B cell (primary cell): ENCODE measurements around the gene KCNH5. TPM values are rescaled to one million over a fixed set of nuclear protein-coding genes. Genes with fewer than 3 reads are reported as not detected.

Experiments
- ATAC-seq: fragments of 200-7000 bp; cut with Tn5 transposase; one replicate; pipeline ENCODE4 v1.10.0; 2021; ENCODE audit warnings: low read depth, mild to moderate bottlenecking, moderate number of reproducible peaks, moderate library complexity
- CTCF ChIA-PET: fragments of 350-600 bp; sonication (Branson Sonifier 250); formaldehyde crosslinking; loops from one replicate; lab custom pipeline; 2021; ENCODE audit warnings: antibody characterized with exemption, inconsistent platforms; lab: Charles Lee
- POLR2A ChIA-PET: fragments of 350-600 bp; sonication (Branson Sonifier 250); formaldehyde crosslinking; loops from one replicate; lab custom pipeline; 2021; ENCODE audit warnings: antibody characterized with exemption; lab: Charles Lee
- DNase-seq: peaks from one replicate; pipeline ENCODE4 v3.0.0; 2013
- H2AFZ ChIP-seq: 2 replicates; pipeline ENCODE4 v1.6.1; 2012; ENCODE audit warnings: mild to moderate bottlenecking, low read depth, low read length; ENCODE audit not compliant: insufficient read depth, poor library complexity, severe bottlenecking
- H3K27ac ChIP-seq, 2 donors: 1 replicate in 1 of 2; 2 replicates in 1 of 2; pipeline ENCODE4 v1.5.1; 2012 to 2013; ENCODE audit warnings: low read length in 2 of 2, mild to moderate bottlenecking in 2 of 2, moderate library complexity in 1 of 2
- H3K27me3 ChIP-seq, 4 experiments: fragments of 200-600 bp in 1 of 4; sonication (generic) in 1 of 4; replicated peaks in 1 of 4; 1 replicate in 2 of 4; 2 replicates in 2 of 4; pipeline versions ENCODE4 v1.6.1 to v1.7.0; 2013 to 2016; ENCODE audit warnings: low read length in 3 of 4, mild to moderate bottlenecking in 2 of 4, mixed read lengths in 1 of 4, moderate library complexity in 1 of 4; ENCODE audit not compliant: insufficient read depth in 4 of 4, control insufficient read depth in 3 of 4; ENCODE audit errors: control extremely low read depth in 1 of 4
- H3K36me3 ChIP-seq, 2 experiments: replicated peaks in 1 of 2; 1 replicate in 1 of 2; 2 replicates in 1 of 2; pipeline versions ENCODE4 v1.6.1 to v1.7.1; 2013; ENCODE audit warnings: low read length in 1 of 2; ENCODE audit not compliant: insufficient read depth in 2 of 2, control insufficient read depth in 1 of 2; ENCODE audit errors: control extremely low read depth in 1 of 2, extremely low read depth in 1 of 2
- H3K4me1 ChIP-seq, 2 donors: fragments of 200-600 bp in 1 of 2; sonication (generic) in 1 of 2; 1 replicate in 1 of 2; 2 replicates in 1 of 2; pipeline versions ENCODE4 v1.5.1 to v1.6.1; 2013 to 2017; ENCODE audit warnings: low read length in 2 of 2; ENCODE audit not compliant: control insufficient read depth in 2 of 2, insufficient read depth in 2 of 2
- H3K4me2 ChIP-seq: replicated peaks from 2 replicates; pipeline ENCODE3; 2012; ENCODE audit warnings: mild to moderate bottlenecking, low read depth, low read length; ENCODE audit not compliant: poor library complexity, severe bottlenecking
- H3K4me3 ChIP-seq, 5 experiments: fragments of 200-600 bp in 1 of 5; sonication (generic) in 1 of 5; 1 replicate in 3 of 5; 2 replicates in 2 of 5; pipeline versions ENCODE4 v1.5.1 to v1.7.0; 2011 to 2016; ENCODE audit warnings: low read length in 4 of 5, mild to moderate bottlenecking in 4 of 5, low read depth in 2 of 5, control low read depth in 1 of 5, moderate library complexity in 1 of 5; ENCODE audit not compliant: insufficient read depth in 1 of 5; ENCODE audit errors: control extremely low read depth in 1 of 5, extremely low read depth in 1 of 5
- H3K79me2 ChIP-seq: fragments of 200-600 bp; sonication (generic); one replicate; pipeline ENCODE4 v1.6.0; 2016; ENCODE audit warnings: low read length; ENCODE audit not compliant: control insufficient read depth, insufficient read depth
- H3K9ac ChIP-seq: fragments of 200-600 bp; sonication (generic); 2 replicates; pipeline ENCODE4 v1.6.1; 2017; ENCODE audit warnings: mild to moderate bottlenecking, low read length, moderate library complexity
- H3K9me3 ChIP-seq, 3 donors: one replicate each; pipeline versions ENCODE4 v1.6.1 to v1.7.1; 2013; ENCODE audit warnings: low read length in 2 of 3; ENCODE audit not compliant: control insufficient read depth in 2 of 3, insufficient read depth in 1 of 3; ENCODE audit errors: control extremely low read depth in 1 of 3
- H4K20me1 ChIP-seq: 2 replicates; pipeline ENCODE4 v1.6.0; 2012; ENCODE audit warnings: mild to moderate bottlenecking, low read length; ENCODE audit not compliant: insufficient read depth, control insufficient read depth, poor library complexity, severe bottlenecking
- H3K27ac Mint-ChIP-seq: one replicate; pipeline ENCODE4 v1.8.0; 2021; ENCODE audit warnings: mixed read lengths
- H3K27me3 Mint-ChIP-seq: one replicate; pipeline ENCODE4 v1.8.0; 2021; ENCODE audit warnings: mixed read lengths
- H3K4me1 Mint-ChIP-seq: one replicate; pipeline ENCODE4 v1.8.0; 2021; ENCODE audit warnings: mixed read lengths
- H3K4me3 Mint-ChIP-seq: one replicate; pipeline ENCODE4 v1.8.0; 2021; ENCODE audit warnings: mixed read lengths
- H3K9me3 Mint-ChIP-seq: one replicate; pipeline ENCODE4 v1.8.0; 2022; ENCODE audit warnings: mixed read lengths; ENCODE audit not compliant: insufficient read depth
- CTCF ChIP-seq: fragments of 200-600 bp; IDR thresholded peaks from one replicate; pipeline ENCODE4 v1.8.0; 2022; ENCODE audit warnings: antibody characterized with exemption, mild to moderate bottlenecking
- EZH2 ChIP-seq: IDR thresholded peaks from 2 replicates; pipeline ENCODE4 v1.6.1; 2012; ENCODE audit warnings: borderline replicate concordance, low read depth, mild to moderate bottlenecking, moderate library complexity, low read length; ENCODE audit not compliant: insufficient read depth, poor library complexity, severe bottlenecking
- WGBS: methylation state at CpG from one replicate; pipeline ENCODE4 v1.1.5; 2013; ENCODE audit warnings: missing lambda C conversion rate; ENCODE audit not compliant: insufficient coverage; 5-methylcytosine and 5-hydroxymethylcytosine counted together
- intact Hi-C: fragments of 100-400 bp; cut with micrococcal nuclease; formaldehyde crosslinking; loops from one replicate; pipeline ENCODE4 v1.10.0; 2022
- polyA plus RNA-seq: library from polyadenylated mRNA; depleted of rRNA; stranded (reverse); fragments of >200 nt; gene quantifications from 2 replicates; pipeline ENCODE4 v1.2.3, GENCODE V29; 2012
- total RNA-seq, 2 donors: library from RNA; stranded (reverse); fragments of 120-200 nt in 1 of 2; gene quantifications; 1 replicate in 1 of 2; 2 replicates in 1 of 2; pipeline versions ENCODE4 v1.2.3 to v1.2.4, GENCODE V29; 2013 to 2022

Gene KCNH5
- total and polyA plus RNA-seq, 2 donors (not counting 1 experiment from before 2014, with no cell fraction given), result not detected

GRCh38 chr14:62882967-62883366 is 162.3 kb downstream of the KCNH5 start:
- Histone ChIP-seq H3K4me3 (no peak overlapping the region), H3K27me3 (no peaks in the 10 kb centered on the region), H3K4me1 (no peaks in the 10 kb centered on the region), H4K20me1 (no peaks in the 10 kb centered on the region), H3K27ac (no peak overlapping the region), H3K9me3 (peaks cover 0 to 1% (median 0%) of the 10 kb centered on the region in 3 donors), H3K79me2 (no peaks in the 10 kb centered on the region), H3K36me3 (no peaks in the 10 kb centered on the region), H3K9ac (no peak overlapping the region), H2AFZ (no peak overlapping the region), H3K4me2 (no peak overlapping the region)
- intact Hi-C loops, result no loop called here
- H3K27ac Mint-ChIP-seq, result no peak overlapping the region
- CTCF ChIA-PET, result no interaction called here
- no peaks in the 10 kb centered on the region for H3K27me3 Mint-ChIP-seq
- no peaks in the 10 kb centered on the region for H3K4me1 Mint-ChIP-seq
- no peak for ATAC-seq
- no peak for DNase-seq
- no peak overlapping the region for H3K4me3 Mint-ChIP-seq
- no peaks in the 10 kb centered on the region for H3K9me3 Mint-ChIP-seq
- TF ChIP-seq EZH2 (no peak), CTCF (no peak)
- POLR2A ChIA-PET, result no interaction called here
- WGBS, result no CpG with 5 or more reads among the region's 2 CpGs

GRCh38 chr14:62866376-62866775 is 178.9 kb downstream of the KCNH5 start:
- Mint-ChIP-seq H3K9me3 (no peaks in the 10 kb centered on the region), H3K27me3 (no peaks in the 10 kb centered on the region), H3K4me3 (no peak overlapping the region), H3K27ac (no peak overlapping the region), H3K4me1 (no peaks in the 10 kb centered on the region)
- no peaks in the 10 kb centered on the region for H3K9me3 ChIP-seq
- DNase-seq, result no peak
- no peak overlapping the region for H3K9ac ChIP-seq
- H3K79me2 ChIP-seq, result no peaks in the 10 kb centered on the region
- WGBS, result no CpG with 5 or more reads among the region's 1 CpG
- intact Hi-C loops, result no loop called here
- TF ChIP-seq EZH2 (no peak), CTCF (no peak)
- H3K36me3 ChIP-seq, result no peaks in the 10 kb centered on the region
- no peak overlapping the region for H3K4me2 ChIP-seq
- ChIA-PET POLR2A (no interaction called here), CTCF (no interaction called here)
- H3K4me1 ChIP-seq, result no peaks in the 10 kb centered on the region
- H3K4me3 ChIP-seq, result no peak overlapping the region
- H3K27me3 ChIP-seq, result no peaks in the 10 kb centered on the region
- no peak overlapping the region for H2AFZ ChIP-seq
- H4K20me1 ChIP-seq, result no peaks in the 10 kb centered on the region
- no peak for ATAC-seq
- H3K27ac ChIP-seq, result no peak overlapping the region
